Neural progenitor cell (in vitro differentiated cells): ENCODE measurements around the gene PYROXD2. TPM values are rescaled to one million over a fixed set of nuclear protein-coding genes. Genes with fewer than 3 reads are reported as not detected.
A peak's percentile ranks its signal among the peaks of the same experiment; 100 is the strongest.

Source experiments
- DNase-seq: peaks from one replicate; pipeline ENCODE4 v3.0.0-alpha.2; 2016; ENCODE audit warnings: low spot score
- H2AFZ ChIP-seq: fragments of 200-600 bp; sonication (generic); replicated peaks from 2 replicates; pipeline ENCODE4 v1.6.1; 2016; ENCODE audit warnings: antibody characterized with exemption
- H3F3A ChIP-seq: fragments of 200-600 bp; sonication (generic); 2 replicates; pipeline ENCODE4 v1.6.1; 2016; ENCODE audit warnings: antibody characterized with exemption, low read depth
- H3K27ac ChIP-seq: fragments of 200-600 bp; sonication (generic); 2 replicates; pipeline ENCODE4 v1.5.1; 2016; ENCODE audit warnings: mild to moderate bottlenecking
- H3K27me3 ChIP-seq: fragments of 200-600 bp; sonication (generic); 2 replicates; pipeline ENCODE4 v1.6.1; 2016; ENCODE audit warnings: mild to moderate bottlenecking, moderate library complexity
- H3K36me3 ChIP-seq: fragments of 200-600 bp; sonication (generic); 2 replicates; pipeline ENCODE4 v1.5.1; 2016
- H3K4me1 ChIP-seq: fragments of 200-600 bp; sonication (generic); 2 replicates; pipeline ENCODE4 v1.6.1; 2016; ENCODE audit warnings: mixed run types
- H3K4me2 ChIP-seq: fragments of 200-600 bp; sonication (generic); 2 replicates; pipeline ENCODE4 v1.6.1; 2016
- H3K4me3 ChIP-seq: fragments of 200-600 bp; sonication (generic); 2 replicates; pipeline ENCODE4 v1.5.1; 2016
- H3K79me2 ChIP-seq: fragments of 200-600 bp; sonication (generic); 2 replicates; pipeline ENCODE4 v1.6.1; 2016; ENCODE audit warnings: low read depth
- H3K9ac ChIP-seq: fragments of 200-600 bp; sonication (generic); 2 replicates; pipeline ENCODE4 v1.6.1; 2016
- H3K9me3 ChIP-seq: fragments of 200-600 bp; sonication (generic); 2 replicates; pipeline ENCODE4 v1.5.1; 2016; ENCODE audit warnings: low read depth
- H4K20me1 ChIP-seq: fragments of 200-600 bp; sonication (generic); 2 replicates; pipeline ENCODE4 v1.6.1; 2016; ENCODE audit warnings: low read depth
- H3K27ac Mint-ChIP-seq: 3 replicates; pipeline ENCODE4 v1.8.0; 2021; ENCODE audit warnings: mixed read lengths
- H3K27me3 Mint-ChIP-seq: 2 replicates; pipeline ENCODE4 v1.8.0; 2022; ENCODE audit warnings: low read depth, mild to moderate bottlenecking, inconsistent platforms, moderate library complexity, mixed read lengths; ENCODE audit not compliant: insufficient read depth
- H3K36me3 Mint-ChIP-seq: 3 replicates; pipeline ENCODE4 v1.8.0; 2021; ENCODE audit warnings: mixed read lengths
- H3K4me1 Mint-ChIP-seq: 3 replicates; pipeline ENCODE4 v1.8.0; 2021; ENCODE audit warnings: mixed read lengths
- H3K4me3 Mint-ChIP-seq: 3 replicates; pipeline ENCODE4 v1.8.0; 2021; ENCODE audit warnings: mild to moderate bottlenecking, moderate library complexity, mixed read lengths
- H3K9me3 Mint-ChIP-seq: 3 replicates; pipeline ENCODE4 v1.8.0; 2020; ENCODE audit warnings: mixed read lengths
- EZH2 ChIP-seq: fragments of 200-600 bp; sonication (generic); IDR thresholded peaks from 2 replicates; pipeline ENCODE4 v1.6.1; 2017; ENCODE audit warnings: antibody characterized with exemption, mild to moderate bottlenecking, moderate library complexity
- EZH2phosphoT487 ChIP-seq: fragments of 200-600 bp; sonication (generic); IDR thresholded peaks from 2 replicates; pipeline ENCODE4 v1.6.1; 2017; ENCODE audit warnings: antibody characterized with exemption
- total RNA-seq: library from RNA; depleted of rRNA; stranded (reverse); fragments of >200 nt; gene quantifications from 2 replicates; pipeline ENCODE4 v1.2.3, GENCODE V29; 2015; ENCODE audit warnings: low replicate concordance
- TF ChIP-seq, protein P1 (sequence below): fragments of 200-600 bp; sonication (generic); IDR thresholded peaks from 2 replicates; pipeline ENCODE4 v1.5.1; 2017; ENCODE audit warnings: antibody characterized with exemption, mild to moderate bottlenecking

PYROXD2 gene
- total RNA-seq, 1 donor from 2014 or later: 10.5 TPM

DNA sequence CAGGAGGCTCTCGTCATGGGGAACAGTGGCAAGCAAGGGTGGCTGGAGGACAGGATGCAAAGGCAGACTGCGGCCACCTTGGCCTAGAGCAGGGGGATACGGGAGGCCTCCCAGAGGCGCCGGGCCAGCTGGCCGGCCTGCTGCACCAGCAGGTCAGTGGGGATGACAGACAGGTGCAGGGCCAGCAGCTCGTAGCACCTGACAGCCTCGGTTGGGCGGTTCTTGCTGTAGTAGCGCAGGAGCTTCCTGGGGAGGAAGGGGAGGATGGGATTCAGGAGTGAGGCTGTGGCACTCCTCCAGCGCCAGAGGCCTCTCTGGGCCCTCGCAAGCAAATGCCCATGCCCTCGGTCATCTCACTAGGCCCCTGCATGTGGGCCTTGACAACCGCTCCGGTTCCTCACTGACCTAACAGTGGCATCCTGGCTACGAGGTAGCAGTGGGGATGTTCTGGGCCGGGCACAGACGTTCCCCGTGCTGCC, 2.5 kb upstream of the PYROXD2 start:
- Mint-ChIP-seq H3K36me3 (peaks cover 2% of the 10 kb centered on the region), H3K27ac (no peak overlapping the region), H3K27me3 (peaks cover 6% of the 10 kb centered on the region)

DNA sequence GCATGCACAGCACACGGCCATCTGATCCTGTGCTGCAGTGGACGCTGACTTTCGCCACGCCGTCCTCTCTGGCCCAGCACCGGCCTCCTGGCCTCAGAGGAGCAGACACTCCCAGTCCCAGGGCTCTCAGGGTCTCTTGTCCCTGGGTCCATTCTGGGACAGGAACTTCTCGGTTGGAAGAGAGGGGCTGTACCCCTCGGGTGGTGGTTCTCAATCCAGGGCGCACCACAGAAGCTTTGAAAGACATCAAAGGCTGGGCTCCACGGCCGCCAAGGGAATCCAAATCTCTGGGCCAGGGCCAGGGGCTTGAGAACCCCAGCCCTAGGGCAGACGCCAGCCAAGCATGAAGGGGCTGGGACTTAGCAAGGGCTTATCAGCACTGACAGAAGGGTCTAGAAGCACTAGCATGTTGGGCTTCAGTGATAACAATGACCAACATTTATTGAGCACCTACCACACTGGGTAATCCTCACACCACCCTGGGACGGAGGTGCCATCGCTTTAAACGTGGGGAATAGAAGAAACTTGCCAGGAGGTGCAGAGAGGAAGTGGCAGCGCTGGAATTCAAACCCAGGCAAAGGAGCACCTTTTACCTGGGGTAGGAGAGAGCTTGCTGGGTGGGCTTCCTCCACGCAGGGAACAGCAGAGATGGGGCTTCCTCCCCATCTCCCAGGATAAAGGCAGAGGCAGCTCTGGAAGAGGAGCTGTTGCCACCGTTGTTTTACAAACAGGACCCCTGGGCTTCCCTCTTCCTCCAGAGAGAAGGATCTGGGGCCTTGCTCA, 1.8 kb upstream of the PYROXD2 start:
- H3K9ac ChIP-seq: no peak overlapping the region
- no peaks in the 10 kb centered on the region for H3K27me3 ChIP-seq
- Mint-ChIP-seq H3K4me1 (peaks cover 27% of the 10 kb centered on the region), H3K27ac (no peak overlapping the region), H3K9me3 (no peaks in the 10 kb centered on the region), H3K27me3 (peaks cover 6% of the 10 kb centered on the region), H3K4me3 (no peak overlapping the region), H3K36me3 (peaks cover 2% of the 10 kb centered on the region)
- no peak overlapping the region for H3K4me2 ChIP-seq
- no peak overlapping the region for H3K27ac ChIP-seq
- no peak overlapping the region for H2AFZ ChIP-seq
- peaks cover 6% of the 10 kb centered on the region for H3F3A ChIP-seq
- no peaks in the 10 kb centered on the region for H3K9me3 ChIP-seq
- no peak overlapping the region for H3K4me3 ChIP-seq
- no peak for DNase-seq
- no peaks in the 10 kb centered on the region for H3K36me3 ChIP-seq
- peaks cover 10% of the 10 kb centered on the region for H3K4me1 ChIP-seq
- no peaks in the 10 kb centered on the region for H3K79me2 ChIP-seq
- no peaks in the 10 kb centered on the region for H4K20me1 ChIP-seq
- no peak for TF ChIP-seq EZH2
- TF ChIP-seq, protein P1, sequence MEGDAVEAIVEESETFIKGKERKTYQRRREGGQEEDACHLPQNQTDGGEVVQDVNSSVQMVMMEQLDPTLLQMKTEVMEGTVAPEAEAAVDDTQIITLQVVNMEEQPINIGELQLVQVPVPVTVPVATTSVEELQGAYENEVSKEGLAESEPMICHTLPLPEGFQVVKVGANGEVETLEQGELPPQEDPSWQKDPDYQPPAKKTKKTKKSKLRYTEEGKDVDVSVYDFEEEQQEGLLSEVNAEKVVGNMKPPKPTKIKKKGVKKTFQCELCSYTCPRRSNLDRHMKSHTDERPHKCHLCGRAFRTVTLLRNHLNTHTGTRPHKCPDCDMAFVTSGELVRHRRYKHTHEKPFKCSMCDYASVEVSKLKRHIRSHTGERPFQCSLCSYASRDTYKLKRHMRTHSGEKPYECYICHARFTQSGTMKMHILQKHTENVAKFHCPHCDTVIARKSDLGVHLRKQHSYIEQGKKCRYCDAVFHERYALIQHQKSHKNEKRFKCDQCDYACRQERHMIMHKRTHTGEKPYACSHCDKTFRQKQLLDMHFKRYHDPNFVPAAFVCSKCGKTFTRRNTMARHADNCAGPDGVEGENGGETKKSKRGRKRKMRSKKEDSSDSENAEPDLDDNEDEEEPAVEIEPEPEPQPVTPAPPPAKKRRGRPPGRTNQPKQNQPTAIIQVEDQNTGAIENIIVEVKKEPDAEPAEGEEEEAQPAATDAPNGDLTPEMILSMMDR: no peak
- no peak for TF ChIP-seq EZH2phosphoT487

More for the DNA sequence above, 2.5 kb upstream of the PYROXD2 start:
- Histone ChIP-seq H2AFZ (no peak overlapping the region), H3K9me3 (no peaks in the 10 kb centered on the region), H3K4me3 (no peak overlapping the region), H3F3A (peaks cover 6% of the 10 kb centered on the region), H3K4me1 (peaks cover 10% of the 10 kb centered on the region), H4K20me1 (no peaks in the 10 kb centered on the region), H3K27ac (no peak overlapping the region), H3K4me2 (no peak overlapping the region), H3K9ac (no peak overlapping the region), H3K79me2 (no peaks in the 10 kb centered on the region), H3K27me3 (no peaks in the 10 kb centered on the region), H3K36me3 (no peaks in the 10 kb centered on the region)
- Mint-ChIP-seq H3K9me3 (no peaks in the 10 kb centered on the region), H3K4me3 (no peak overlapping the region), H3K4me1 (peaks cover 26% of the 10 kb centered on the region)
- no peak for TF ChIP-seq EZH2
- no peak for TF ChIP-seq EZH2phosphoT487
- TF ChIP-seq, protein P1: no peak
- no peak for DNase-seq

DNA sequence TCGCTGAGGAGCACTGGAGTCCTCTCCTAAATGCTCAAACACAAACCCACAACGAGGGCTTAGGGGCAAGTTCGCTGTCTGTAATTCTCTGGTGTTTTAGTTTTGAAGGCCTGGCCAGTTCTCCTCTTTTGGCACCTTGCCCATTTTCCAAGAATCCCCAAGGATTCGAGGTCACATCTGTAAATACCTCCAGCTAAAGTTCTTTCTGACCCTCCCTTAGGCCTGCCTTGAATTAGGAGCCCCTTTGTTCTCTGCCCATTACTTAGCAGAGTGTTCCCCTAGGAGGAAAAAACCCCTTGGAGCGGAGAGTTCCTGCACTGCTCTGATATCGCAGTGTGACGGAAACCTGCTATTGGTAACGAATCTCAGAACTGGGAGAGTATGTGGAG, 743 bp upstream of the PYROXD2 start:
- H3K36me3 Mint-ChIP-seq: peaks cover 2% of the 10 kb centered on the region
- peaks cover 29% of the 10 kb centered on the region for H3K4me1 Mint-ChIP-seq
- H3K79me2 ChIP-seq: no peaks in the 10 kb centered on the region
- H3K27ac ChIP-seq: no peak overlapping the region
- peaks cover 6% of the 10 kb centered on the region for H3F3A ChIP-seq
- H3K9me3 ChIP-seq: no peaks in the 10 kb centered on the region
- peaks cover 10% of the 10 kb centered on the region for H3K4me1 ChIP-seq
- H2AFZ ChIP-seq: no peak overlapping the region
- H3K27me3 Mint-ChIP-seq: peaks cover 6% of the 10 kb centered on the region
- no peaks in the 10 kb centered on the region for H3K36me3 ChIP-seq
- H3K4me3 Mint-ChIP-seq: no peak overlapping the region
- no peak overlapping the region for H3K9ac ChIP-seq
- no peak overlapping the region for H3K4me3 ChIP-seq
- no peaks in the 10 kb centered on the region for H4K20me1 ChIP-seq
- DNase-seq: peak; percentile 21
- TF ChIP-seq EZH2 (no peak), EZH2phosphoT487 (no peak)
- TF ChIP-seq, protein P1: no peak
- H3K27me3 ChIP-seq: no peaks in the 10 kb centered on the region
- H3K9me3 Mint-ChIP-seq: no peaks in the 10 kb centered on the region
- no peak overlapping the region for H3K4me2 ChIP-seq
- no peak overlapping the region for H3K27ac Mint-ChIP-seq
